Measurements from ENCODE around the gene ANO9.
"Not testable (repeated sequence)": the region's sequence is repeated elsewhere in the genome, so short reads cannot be mapped to it uniquely, and the experiment has no call there.

ANO9 gene

GRCh38 chr11:441043-441417 is 781 bp downstream of the ANO9 start:
- TF ChIP-seq CTCF (IDR thresholded peaks at IDR 0.05; ENCODE audit: extremely low read depth, insufficient read depth, missing control alignments), result no peak
- in situ Hi-C loops (cut with MboI; ENCODE audit: low pct_unique_long_range_greater_than_20kb, low sequenced_read_pairs, unreplicated experiment), result no loop called here
- DNase-seq (ENCODE audit: low spot score), result no peak

- no peak for DNase-seq (ENCODE audit: low spot score)
- in situ Hi-C loops (cut with MboI; ENCODE audit: low pct_unique_long_range_greater_than_20kb, low sequenced_read_pairs, unreplicated experiment), result no loop called here
- TF ChIP-seq CTCF (IDR thresholded peaks at IDR 0.05; ENCODE audit: extremely low read depth, insufficient read depth, missing control alignments), result peak; percentile 27
Observed at GRCh38 chr11:440065-441042, 1.5 kb downstream of the ANO9 start.

GRCh38 chr11:439315-440064 is 2.3 kb downstream of the ANO9 start:
- in situ Hi-C loops (cut with MboI; ENCODE audit: low pct_unique_long_range_greater_than_20kb, low sequenced_read_pairs, unreplicated experiment), result no loop called here
- no peak for DNase-seq (ENCODE audit: low spot score)
- TF ChIP-seq CTCF (IDR thresholded peaks at IDR 0.05; ENCODE audit: extremely low read depth, insufficient read depth, missing control alignments), result no peak

- in situ Hi-C loops (cut with MboI; ENCODE audit: low pct_unique_long_range_greater_than_20kb, low sequenced_read_pairs, unreplicated experiment), result no loop called here
- DNase-seq (ENCODE audit: low spot score), result no peak
- TF ChIP-seq CTCF (IDR thresholded peaks at IDR 0.05; ENCODE audit: extremely low read depth, insufficient read depth, missing control alignments), result no peak
Observed at GRCh38 chr11:438101-438844, 3.5 kb downstream of the ANO9 start.

- DNase-seq (ENCODE audit: low spot score), result no peak
- in situ Hi-C loops (cut with MboI; ENCODE audit: low pct_unique_long_range_greater_than_20kb, low sequenced_read_pairs, unreplicated experiment), result no loop called here
- TF ChIP-seq CTCF (IDR thresholded peaks at IDR 0.05; ENCODE audit: extremely low read depth, insufficient read depth, missing control alignments), result no peak
Observed at GRCh38 chr11:437228-437870, 4.5 kb downstream of the ANO9 start.

- DNase-seq (ENCODE audit: low spot score); in situ Hi-C loops (cut with MboI; ENCODE audit: low pct_unique_long_range_greater_than_20kb, low sequenced_read_pairs, unreplicated experiment): not testable (repeated sequence)
Observed at GRCh38 chr11:434999-435740, 6.6 kb downstream of the ANO9 start.
